ENCODE measurements around the gene MISP. TPM values are rescaled to one million over a fixed set of nuclear protein-coding genes. Genes with fewer than 3 reads are reported as not detected.

MISP gene
- total RNA-seq, 1 experiment from 2014 or later, result 0.70 TPM

GRCh38 chr19:810077-810855 is 59.4 kb downstream of the MISP start (continued):
- no peak for TF ChIP-seq ATF6 (CRISPR knock-in tag; IDR thresholded peaks at IDR 0.05)
- no peak for TF ChIP-seq JUN (CRISPR knock-in tag; IDR thresholded peaks at IDR 0.05)
- TF ChIP-seq OVOL2 (CRISPR knock-in tag; IDR thresholded peaks at IDR 0.05; ENCODE audit: borderline replicate concordance), result no peak
- no peak for TF ChIP-seq TCF7 (CRISPR knock-in tag; IDR thresholded peaks at IDR 0.05; ENCODE audit: low read depth)
- TF ChIP-seq STAT6 (CRISPR knock-in tag; conservative IDR thresholded peaks at IDR 0.05; ENCODE audit: low read depth), result no peak
- TF ChIP-seq, protein P1, sequence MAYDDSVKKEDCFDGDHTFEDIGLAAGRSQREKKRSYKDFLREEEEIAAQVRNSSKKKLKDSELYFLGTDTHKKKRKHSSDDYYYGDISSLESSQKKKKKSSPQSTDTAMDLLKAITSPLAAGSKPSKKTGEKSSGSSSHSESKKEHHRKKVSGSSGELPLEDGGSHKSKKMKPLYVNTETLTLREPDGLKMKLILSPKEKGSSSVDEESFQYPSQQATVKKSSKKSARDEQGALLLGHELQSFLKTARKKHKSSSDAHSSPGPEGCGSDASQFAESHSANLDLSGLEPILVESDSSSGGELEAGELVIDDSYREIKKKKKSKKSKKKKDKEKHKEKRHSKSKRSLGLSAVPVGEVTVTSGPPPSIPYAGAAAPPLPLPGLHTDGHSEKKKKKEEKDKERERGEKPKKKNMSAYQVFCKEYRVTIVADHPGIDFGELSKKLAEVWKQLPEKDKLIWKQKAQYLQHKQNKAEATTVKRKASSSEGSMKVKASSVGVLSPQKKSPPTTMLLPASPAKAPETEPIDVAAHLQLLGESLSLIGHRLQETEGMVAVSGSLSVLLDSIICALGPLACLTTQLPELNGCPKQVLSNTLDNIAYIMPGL (CRISPR knock-in tag; IDR thresholded peaks at IDR 0.05), result no peak

- Mint-ChIP-seq H3K4me1 (no peaks in the 10 kb centered on the region), H3K36me3 (peaks cover 44% of the 10 kb centered on the region), H3K9me3 (no peaks in the 10 kb centered on the region), H3K27ac (peak overlapping the region; percentile 45), H3K4me3 (no peak overlapping the region), H3K27me3 (ENCODE audit: low read depth) (no peaks in the 10 kb centered on the region)
- ChIA-PET CTCF (no interaction called here), POLR2A (no interaction called here)
- no peak for TF ChIP-seq SMAD4 (CRISPR knock-in tag; IDR thresholded peaks at IDR 0.05)
- no peak for TF ChIP-seq SP1 (CRISPR knock-in tag; conservative IDR thresholded peaks at IDR 0.05)
- TF ChIP-seq, protein P2, sequence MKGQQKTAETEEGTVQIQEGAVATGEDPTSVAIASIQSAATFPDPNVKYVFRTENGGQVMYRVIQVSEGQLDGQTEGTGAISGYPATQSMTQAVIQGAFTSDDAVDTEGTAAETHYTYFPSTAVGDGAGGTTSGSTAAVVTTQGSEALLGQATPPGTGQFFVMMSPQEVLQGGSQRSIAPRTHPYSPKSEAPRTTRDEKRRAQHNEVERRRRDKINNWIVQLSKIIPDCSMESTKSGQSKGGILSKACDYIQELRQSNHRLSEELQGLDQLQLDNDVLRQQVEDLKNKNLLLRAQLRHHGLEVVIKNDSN (CRISPR knock-in tag; IDR thresholded peaks at IDR 0.05), result peak; percentile 29; the same call in 1 of the 2 replicates
- TF ChIP-seq IRF2 (CRISPR knock-in tag; IDR thresholded peaks at IDR 0.05; ENCODE audit: borderline replicate concordance, low read depth), result no peak
- TF ChIP-seq, protein P3, sequence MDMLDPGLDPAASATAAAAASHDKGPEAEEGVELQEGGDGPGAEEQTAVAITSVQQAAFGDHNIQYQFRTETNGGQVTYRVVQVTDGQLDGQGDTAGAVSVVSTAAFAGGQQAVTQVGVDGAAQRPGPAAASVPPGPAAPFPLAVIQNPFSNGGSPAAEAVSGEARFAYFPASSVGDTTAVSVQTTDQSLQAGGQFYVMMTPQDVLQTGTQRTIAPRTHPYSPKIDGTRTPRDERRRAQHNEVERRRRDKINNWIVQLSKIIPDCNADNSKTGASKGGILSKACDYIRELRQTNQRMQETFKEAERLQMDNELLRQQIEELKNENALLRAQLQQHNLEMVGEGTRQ (CRISPR knock-in tag; IDR thresholded peaks at IDR 0.05), result peak; percentile 30; the same call in 1 of the 2 replicates
- ATAC-seq (no peak), DNase-seq (ENCODE audit: low spot score) (no peak)
These were observed 60.1 kb downstream of the MISP start for GRCh38 chr19:810883-811489.

DNA sequence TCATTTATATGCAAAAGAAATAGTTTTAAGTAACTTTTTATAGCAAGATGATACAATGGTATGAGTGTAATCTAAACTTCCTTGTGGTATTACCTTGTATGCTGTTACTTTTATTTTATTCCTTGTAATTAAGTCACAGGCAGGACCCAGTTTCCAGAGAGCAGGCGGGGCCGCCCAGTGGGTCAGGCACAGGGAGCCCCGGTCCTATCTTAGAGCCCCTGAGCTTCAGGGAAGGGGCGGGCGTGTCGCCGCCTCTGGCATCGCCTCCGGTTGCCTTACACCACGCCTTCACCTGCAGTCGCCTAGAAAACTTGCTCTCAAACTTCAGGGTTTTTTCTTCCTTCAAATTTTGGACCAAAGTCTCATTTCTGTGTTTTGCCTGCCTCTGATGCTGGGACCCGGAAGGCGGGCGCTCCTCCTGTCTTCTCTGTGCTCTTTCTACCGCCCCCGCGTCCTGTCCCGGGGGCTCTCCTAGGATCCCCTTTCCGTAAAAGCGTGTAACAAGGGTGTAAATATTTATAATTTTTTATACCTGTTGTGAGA is 60.7 kb downstream of the MISP start:
- Mint-ChIP-seq H3K4me1 (no peaks in the 10 kb centered on the region), H3K36me3 (peaks cover 46% of the 10 kb centered on the region), H3K27ac (peak overlapping the region; percentile 45), H3K9me3 (peaks cover 3% of the 10 kb centered on the region), H3K4me3 (no peak overlapping the region), H3K27me3 (ENCODE audit: low read depth) (no peaks in the 10 kb centered on the region)
- DNase-seq (ENCODE audit: low spot score) (no peak), ATAC-seq (no peak)
- ChIA-PET CTCF (no interaction called here), POLR2A (no interaction called here)
- TF ChIP-seq NFATC4 (CRISPR knock-in tag; IDR thresholded peaks at IDR 0.05), result no peak
- TF ChIP-seq, protein P2 (CRISPR knock-in tag; IDR thresholded peaks at IDR 0.05), result 0 out of 2 replicates have a peak, but pooled peaks have one; percentile 3
